Fibroblast of the aortic adventitia (primary cell): ENCODE results near the gene MCTP1. TPM values are rescaled to one million over a fixed set of nuclear protein-coding genes. Genes with fewer than 3 reads are reported as not detected.

ENCODE experiments used
- DNase-seq: peaks from one replicate; pipeline ENCODE4 v3.0.0-alpha.2; 2010; ENCODE audit warnings: low read depth
- H3K4me3 ChIP-seq: 2 replicates; pipeline ENCODE4 v1.5.1; 2011; ENCODE audit warnings: low read depth, mild to moderate bottlenecking, control low read depth, low read length, moderate library complexity
- CTCF ChIP-seq: IDR thresholded peaks from 2 replicates; pipeline ENCODE4 v1.5.1; 2011; ENCODE audit warnings: mild to moderate bottlenecking, low read length, control low read depth, inconsistent platforms; ENCODE audit not compliant: insufficient read depth
- total RNA-seq: library from RNA; depleted of rRNA; stranded (reverse); fragments of >200 nt; gene quantifications from 2 replicates; pipeline ENCODE4 v1.2.3, GENCODE V29; 2012; ENCODE audit warnings: low replicate concordance

The MCTP1 gene
- total RNA-seq, 1 donor: 7.6 TPM

DNA sequence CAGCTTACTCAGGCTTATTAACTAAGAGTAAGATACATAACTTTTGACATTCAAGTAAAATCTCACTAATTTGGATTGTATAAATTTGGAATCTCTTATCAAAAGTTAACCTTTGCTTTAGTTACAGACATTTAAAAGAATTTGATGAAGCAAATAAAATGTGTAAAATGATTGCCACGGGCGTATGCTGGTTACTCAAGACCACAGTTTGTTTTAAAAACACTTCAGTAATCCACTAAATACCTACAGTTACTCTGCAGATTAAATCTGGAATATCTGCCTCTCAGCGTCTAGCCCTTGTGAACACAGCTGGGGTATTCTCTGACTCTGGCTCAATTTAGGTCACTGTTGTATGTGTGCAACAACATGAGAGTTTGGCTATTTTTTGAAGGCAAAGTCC lies 143.8 kb downstream of the MCTP1 start:
- H3K4me3 ChIP-seq: no peak overlapping the region
- TF ChIP-seq CTCF: no peak
- no peak for DNase-seq

- no peak for TF ChIP-seq CTCF
- H3K4me3 ChIP-seq: no peak overlapping the region
- no peak for DNase-seq
These were observed 150.6 kb downstream of the MCTP1 start for GRCh38 chr5:95134326-95134725.

- no peak for DNase-seq
- H3K4me3 ChIP-seq: no peak overlapping the region
- no peak for TF ChIP-seq CTCF
These were observed 152.8 kb downstream of the MCTP1 start for GRCh38 chr5:95132096-95132495.

- no peak overlapping the region for H3K4me3 ChIP-seq
- TF ChIP-seq CTCF: no peak
These were observed 154.0 kb downstream of the MCTP1 start for GRCh38 chr5:95130941-95131340.

DNA sequence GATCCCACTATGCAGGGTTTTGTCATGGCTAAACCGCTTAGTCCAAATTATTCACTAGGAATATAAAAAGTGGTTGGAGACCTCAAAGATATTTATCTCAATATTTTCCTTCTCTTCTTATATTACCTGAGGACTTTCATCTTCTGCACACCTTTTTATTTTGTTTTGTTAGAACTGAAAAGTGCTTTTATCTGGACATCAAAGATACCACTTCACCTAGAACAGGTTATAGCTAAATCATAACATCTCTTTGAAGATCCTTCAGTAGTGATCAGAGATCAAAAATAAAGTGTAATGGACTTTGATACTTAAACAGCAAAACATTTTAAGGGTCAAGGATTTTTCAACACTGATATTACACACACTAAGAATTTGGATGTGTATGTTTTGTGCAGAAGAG lies 160.2 kb downstream of the MCTP1 start:
- no peak for DNase-seq
- no peak for TF ChIP-seq CTCF
- no peak overlapping the region for H3K4me3 ChIP-seq

More at GRCh38 chr5:95130941-95131340, 154.0 kb downstream of the MCTP1 start:
- DNase-seq: no peak

GRCh38 chr5:95124101-95124500 lies 160.8 kb downstream of the MCTP1 start:
- DNase-seq: no peak
- H3K4me3 ChIP-seq: no peak overlapping the region
- TF ChIP-seq CTCF: no peak

- TF ChIP-seq CTCF: no peak
- H3K4me3 ChIP-seq: no peak overlapping the region
- DNase-seq: no peak
These were observed 170.0 kb downstream of the MCTP1 start for GRCh38 chr5:95114902-95115301.
